Loucy (cell line): ENCODE results near the gene KRT222.

Experiments
- H2AFZ ChIP-seq: fragments of 200-600 bp; sonication (generic); 2 replicates; pipeline ENCODE4 v1.6.0; 2016; ENCODE audit warnings: antibody characterized with exemption, mild to moderate bottlenecking, low read length, moderate library complexity
- H3F3A ChIP-seq: fragments of 200-600 bp; 2 replicates; pipeline ENCODE4 v1.6.0; 2016; ENCODE audit warnings: antibody characterized with exemption, low read depth, mild to moderate bottlenecking
- H3K27me3 ChIP-seq: fragments of 200-600 bp; sonication (generic); 2 replicates; pipeline ENCODE4 v1.6.1; 2014; ENCODE audit warnings: low read length, mild to moderate bottlenecking; ENCODE audit not compliant: insufficient read depth, poor library complexity, severe bottlenecking
- H3K36me3 ChIP-seq: fragments of 200-600 bp; sonication (generic); 2 replicates; pipeline ENCODE4 v1.6.1; 2016; ENCODE audit warnings: low read length; ENCODE audit not compliant: insufficient read depth
- H3K4me1 ChIP-seq: fragments of 200-600 bp; sonication (generic); 2 replicates; pipeline ENCODE4 v1.5.1; 2014; ENCODE audit warnings: low read length, mild to moderate bottlenecking; ENCODE audit not compliant: insufficient read depth, poor library complexity, severe bottlenecking
- H3K4me2 ChIP-seq: fragments of 200-600 bp; sonication (generic); 2 replicates; pipeline ENCODE4 v1.6.0; 2014; ENCODE audit warnings: antibody characterized with exemption, low read length, low read depth, mild to moderate bottlenecking; ENCODE audit not compliant: poor library complexity, severe bottlenecking
- H3K4me3 ChIP-seq: fragments of 200-600 bp; sonication (generic); 2 replicates; pipeline ENCODE4 v1.5.1; 2014; ENCODE audit warnings: low read length, mild to moderate bottlenecking, mixed read lengths; ENCODE audit not compliant: poor library complexity, severe bottlenecking
- H3K79me2 ChIP-seq: fragments of 200-600 bp; sonication (generic); 2 replicates; pipeline ENCODE4 v1.6.1; 2014; ENCODE audit warnings: low read length; ENCODE audit not compliant: insufficient read depth
- H3K9ac ChIP-seq: fragments of 200-600 bp; sonication (generic); 2 replicates; pipeline ENCODE4 v1.6.0; 2014; ENCODE audit warnings: mild to moderate bottlenecking, low read depth, low read length, moderate library complexity; ENCODE audit not compliant: poor library complexity, severe bottlenecking
- H3K9me2 ChIP-seq: fragments of 200-600 bp; sonication (generic); replicated peaks from 2 replicates; pipeline ENCODE4 v1.6.1; 2016; ENCODE audit warnings: low read depth, low read length, mixed read lengths
- H3K9me3 ChIP-seq: fragments of 200-600 bp; sonication (generic); 2 replicates; pipeline ENCODE4 v1.6.1; 2014; ENCODE audit warnings: mild to moderate bottlenecking, antibody characterized with exemption, low read length, low read depth; ENCODE audit not compliant: insufficient read depth
- H4K20me1 ChIP-seq: fragments of 200-600 bp; sonication (generic); 2 replicates; pipeline ENCODE4 v1.6.0; 2014; ENCODE audit warnings: antibody characterized with exemption, low read length, mild to moderate bottlenecking; ENCODE audit not compliant: insufficient read depth, poor library complexity, severe bottlenecking
- CTCF ChIP-seq: fragments of 200-600 bp; sonication (generic); conservative IDR thresholded peaks from 2 replicates; pipeline ENCODE4 v1.5.1; 2014; ENCODE audit warnings: mild to moderate bottlenecking, antibody characterized with exemption, low read length
- EZH2phosphoT487 ChIP-seq: fragments of 200-600 bp; IDR thresholded peaks from 2 replicates; pipeline ENCODE4 v1.6.1; 2018; ENCODE audit warnings: antibody characterized with exemption, mild to moderate bottlenecking, moderate library complexity, borderline replicate concordance

Gene KRT222

GRCh38 chr17:40646791-40647623 lies 18.0 kb downstream of the KRT222 start:
- Histone ChIP-seq H3K9me2 (no peaks in the 10 kb centered on the region), H3K36me3 (peaks cover 16% of the 10 kb centered on the region), H4K20me1 (peaks cover 50% of the 10 kb centered on the region), H3K4me2 (peak overlapping the region; percentile 96), H2AFZ (peak overlapping the region; percentile 98), H3K79me2 (peaks cover 68% of the 10 kb centered on the region), H3K9me3 (no peaks in the 10 kb centered on the region), H3F3A (no peaks in the 10 kb centered on the region), H3K27me3 (no peaks in the 10 kb centered on the region), H3K9ac (peak overlapping the region; percentile 96), H3K4me3 (peak overlapping the region; percentile 91), H3K4me1 (peaks cover 58% of the 10 kb centered on the region)
- TF ChIP-seq EZH2phosphoT487 (no peak), CTCF (no peak)

- Histone ChIP-seq H3K27me3 (no peaks in the 10 kb centered on the region), H3F3A (no peaks in the 10 kb centered on the region), H3K4me2 (peak overlapping the region; percentile 96), H3K36me3 (peaks cover 27% of the 10 kb centered on the region), H3K4me1 (peaks cover 60% of the 10 kb centered on the region), H3K79me2 (peaks cover 78% of the 10 kb centered on the region), H4K20me1 (peaks cover 60% of the 10 kb centered on the region), H3K4me3 (peak overlapping the region; percentile 91), H3K9me2 (no peaks in the 10 kb centered on the region), H3K9ac (peak overlapping the region; percentile 96), H3K9me3 (no peaks in the 10 kb centered on the region), H2AFZ (no peak overlapping the region)
- no peak for TF ChIP-seq EZH2phosphoT487
- TF ChIP-seq CTCF = no peak
Observed at GRCh38 chr17:40645943-40646342, 19.0 kb downstream of the KRT222 start.

- Histone ChIP-seq H2AFZ (no peak overlapping the region), H3K9ac (peak overlapping the region; percentile 96), H3F3A (no peaks in the 10 kb centered on the region), H3K4me3 (peak overlapping the region; percentile 91), H3K9me2 (no peaks in the 10 kb centered on the region), H3K79me2 (peaks cover 85% of the 10 kb centered on the region), H3K4me1 (peaks cover 67% of the 10 kb centered on the region), H3K9me3 (no peaks in the 10 kb centered on the region), H3K36me3 (peaks cover 27% of the 10 kb centered on the region), H3K4me2 (peak overlapping the region; percentile 96), H3K27me3 (no peaks in the 10 kb centered on the region), H4K20me1 (peaks cover 67% of the 10 kb centered on the region)
- no peak for TF ChIP-seq CTCF
- TF ChIP-seq EZH2phosphoT487 = no peak
Observed at GRCh38 chr17:40645291-40645690, 19.7 kb downstream of the KRT222 start.
